Gastroesophageal sphincter (tissue), 3 donors: ENCODE measurements around the gene CALML3.

Experiments used
- EP300 ChIP-seq: sonication (generic); formaldehyde crosslinking; IDR thresholded peaks from one replicate; pipeline ENCODE4 v1.6.1; 2017; ENCODE audit warnings: antibody characterized with exemption, mild to moderate bottlenecking
- POLR2A ChIP-seq, 2 donors: fragments of 450-650 bp; IDR thresholded peaks; one replicate each; pipeline ENCODE4 v1.6.1; 2017; ENCODE audit warnings: antibody characterized with exemption in 2 of 2, mild to moderate bottlenecking in 2 of 2, moderate library complexity in 1 of 2
- POLR2AphosphoS5 ChIP-seq: sonication (generic); formaldehyde crosslinking; IDR thresholded peaks from one replicate; pipeline ENCODE4 v1.6.1; 2017; ENCODE audit warnings: antibody characterized with exemption
- TF ChIP-seq, protein P1 (sequence below), 4 experiments: fragments of 200-600 bp in 2 of 4; fragments of 450-650 bp in 2 of 4; sonication (generic) in 1 of 4; IDR thresholded peaks; one replicate each; pipeline ENCODE4 v1.5.1; 2017 to 2019; ENCODE audit warnings: antibody characterized with exemption in 4 of 4, mild to moderate bottlenecking in 2 of 4, moderate library complexity in 2 of 4

DNA sequence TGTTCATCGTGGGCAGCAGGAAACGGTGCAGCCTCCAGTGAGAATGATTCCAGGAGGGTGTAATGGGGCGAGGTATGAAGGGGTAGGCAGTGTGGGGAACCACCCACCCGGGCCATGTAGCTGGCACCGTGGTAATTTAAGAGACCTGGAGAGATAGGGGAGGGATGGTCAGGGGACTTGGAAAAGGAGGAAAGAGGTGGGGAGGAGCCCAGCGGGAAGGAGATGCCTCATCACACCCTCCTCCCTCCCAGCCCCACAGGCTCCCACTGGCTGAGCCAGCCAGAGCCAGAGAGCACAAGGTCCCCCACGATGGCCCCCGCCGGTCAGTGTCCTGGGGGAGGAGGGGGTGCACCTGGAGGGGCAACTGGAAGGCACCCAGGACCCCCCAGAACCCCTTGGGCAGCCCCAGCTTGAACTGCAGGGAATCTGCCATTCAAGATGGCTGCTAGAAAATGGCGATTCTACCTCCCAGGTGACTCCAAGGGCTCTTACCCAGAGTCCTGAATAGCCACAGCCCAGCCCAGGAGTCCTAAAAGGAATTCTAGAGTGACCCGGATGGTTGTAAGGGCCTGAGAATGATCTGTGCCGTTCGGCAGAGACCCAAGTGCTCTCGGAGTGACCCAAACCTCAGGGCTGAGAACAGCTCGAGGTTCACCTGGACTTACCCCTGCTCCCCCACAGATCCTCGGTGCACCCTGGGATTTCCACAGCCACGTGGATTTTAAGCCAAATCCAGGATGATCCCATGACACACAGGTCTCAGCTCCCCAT is 28.8 kb downstream of the CALML3 start:
- TF ChIP-seq, protein P1, sequence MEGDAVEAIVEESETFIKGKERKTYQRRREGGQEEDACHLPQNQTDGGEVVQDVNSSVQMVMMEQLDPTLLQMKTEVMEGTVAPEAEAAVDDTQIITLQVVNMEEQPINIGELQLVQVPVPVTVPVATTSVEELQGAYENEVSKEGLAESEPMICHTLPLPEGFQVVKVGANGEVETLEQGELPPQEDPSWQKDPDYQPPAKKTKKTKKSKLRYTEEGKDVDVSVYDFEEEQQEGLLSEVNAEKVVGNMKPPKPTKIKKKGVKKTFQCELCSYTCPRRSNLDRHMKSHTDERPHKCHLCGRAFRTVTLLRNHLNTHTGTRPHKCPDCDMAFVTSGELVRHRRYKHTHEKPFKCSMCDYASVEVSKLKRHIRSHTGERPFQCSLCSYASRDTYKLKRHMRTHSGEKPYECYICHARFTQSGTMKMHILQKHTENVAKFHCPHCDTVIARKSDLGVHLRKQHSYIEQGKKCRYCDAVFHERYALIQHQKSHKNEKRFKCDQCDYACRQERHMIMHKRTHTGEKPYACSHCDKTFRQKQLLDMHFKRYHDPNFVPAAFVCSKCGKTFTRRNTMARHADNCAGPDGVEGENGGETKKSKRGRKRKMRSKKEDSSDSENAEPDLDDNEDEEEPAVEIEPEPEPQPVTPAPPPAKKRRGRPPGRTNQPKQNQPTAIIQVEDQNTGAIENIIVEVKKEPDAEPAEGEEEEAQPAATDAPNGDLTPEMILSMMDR (IDR thresholded peaks at IDR 0.05), result no peak
- TF ChIP-seq POLR2A (IDR thresholded peaks at IDR 0.05), result no peak
- no peak for TF ChIP-seq EP300
- TF ChIP-seq POLR2AphosphoS5, result no peak
